Measurements from ENCODE around the gene OS9.
A peak's percentile ranks its signal among the peaks of the same experiment; 100 is the strongest.

Gene OS9

GRCh38 chr12:57737467-57738460 lies 43.8 kb downstream of the OS9 start:
- DNase-seq: no peak

- no peak for DNase-seq
Measured at GRCh38 chr12:57738661-57739237, 44.8 kb downstream of the OS9 start, which contains the start of gene AGAP2. Gene AGAP2 (minus strand): TSS chr12:57738742. CDS start chr12:57738246, 496 bp downstream.

DNA sequence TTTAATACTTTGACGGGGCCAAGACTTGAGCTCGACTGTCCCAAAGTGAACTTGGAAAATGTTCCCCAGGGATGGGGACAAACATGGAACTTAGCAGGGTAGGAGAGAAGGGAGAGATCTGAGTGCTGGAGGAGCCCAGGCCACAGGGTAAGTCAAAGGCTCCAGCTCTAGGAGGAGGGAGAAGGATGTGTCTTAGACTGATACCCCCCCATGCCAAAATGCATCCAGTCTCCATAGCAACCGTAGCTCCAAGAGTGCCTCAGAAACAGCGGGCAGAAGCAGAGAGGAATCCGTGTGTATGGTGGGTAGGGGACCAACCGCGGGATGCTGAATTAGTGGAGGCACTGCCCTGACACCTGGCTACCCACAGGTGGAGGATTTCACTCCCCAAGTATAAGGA lies 45.5 kb downstream of the OS9 start:
- no peak for DNase-seq

DNA sequence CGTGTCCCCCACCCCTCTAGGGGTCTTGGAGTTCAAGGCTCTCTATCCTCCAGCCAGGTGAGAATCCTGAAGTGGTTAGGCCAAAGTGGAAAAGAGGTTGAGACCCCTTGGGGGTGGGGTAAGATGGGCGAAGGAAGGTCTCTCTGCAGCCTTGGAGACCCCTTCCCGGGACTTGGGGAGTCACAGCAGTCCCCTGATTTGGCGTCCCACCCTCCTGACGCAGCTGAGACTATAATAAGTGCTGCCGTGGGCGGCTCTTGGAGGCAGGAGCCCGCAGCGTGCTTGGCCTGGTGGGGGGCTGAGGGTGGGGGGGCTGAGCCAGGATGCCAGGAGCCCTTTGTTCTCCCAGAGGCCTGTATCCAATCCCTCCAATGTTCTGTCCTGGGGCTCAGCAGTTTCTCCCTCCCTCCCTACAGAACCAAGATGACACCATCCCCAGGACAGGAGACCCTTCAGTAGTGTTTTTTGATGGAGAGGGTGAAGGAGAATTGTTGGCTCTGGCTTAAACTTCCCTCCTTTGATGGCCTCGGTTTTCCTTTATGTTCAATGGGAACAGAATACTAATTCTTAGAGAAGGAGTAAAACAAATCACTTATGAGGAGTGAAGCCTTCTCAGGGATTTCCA lies 46.1 kb downstream of the OS9 start:
- DNase-seq: no peak

GRCh38 chr12:57740656-57741412 lies 46.9 kb downstream of the OS9 start:
- peak; percentile 88 for DNase-seq

DNA sequence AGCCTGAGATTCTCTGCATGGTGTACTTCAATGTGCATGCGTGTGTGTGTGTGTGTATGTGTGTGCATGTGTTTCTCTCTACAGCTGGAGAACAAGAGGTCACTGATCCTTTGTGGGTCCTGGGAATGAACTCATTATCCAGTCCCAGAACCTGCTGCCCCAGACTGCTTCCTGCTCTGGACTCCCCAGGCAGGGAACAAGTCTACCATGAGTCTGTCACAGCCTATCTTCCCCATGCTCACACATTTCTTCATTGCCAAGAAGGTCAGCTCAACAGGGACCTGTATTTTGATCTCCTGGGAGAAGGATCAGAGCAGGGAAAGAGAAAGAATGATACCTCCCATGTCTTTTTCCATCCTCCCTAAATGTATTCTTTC lies 47.5 kb downstream of the OS9 start:
- no peak for DNase-seq

GRCh38 chr12:57741844-57742738 lies 48.2 kb downstream of the OS9 start:
- peak; percentile 92 for DNase-seq

GRCh38 chr12:57743769-57744168 lies 49.8 kb downstream of the OS9 start:
- no peak for DNase-seq

- peak; percentile 70 for DNase-seq
Measured at GRCh38 chr12:57744194-57744776, 50.4 kb downstream of the OS9 start.

GRCh38 chr12:57744777-57745484 lies 51.0 kb downstream of the OS9 start, which contains the start of gene TSPAN31:
Gene TSPAN31 (plus strand): TSS chr12:57745039. CDS start chr12:57745155, 116 bp downstream.
- DNase-seq: peak; percentile 95

GRCh38 chr12:57745485-57745881 lies 51.6 kb downstream of the OS9 start:
- DNase-seq: no peak

GRCh38 chr12:57746025-57746424 lies 52.1 kb downstream of the OS9 start:
- DNase-seq: no peak

GRCh38 chr12:57749061-57749460 lies 55.1 kb downstream of the OS9 start:
- DNase-seq: no peak

DNA sequence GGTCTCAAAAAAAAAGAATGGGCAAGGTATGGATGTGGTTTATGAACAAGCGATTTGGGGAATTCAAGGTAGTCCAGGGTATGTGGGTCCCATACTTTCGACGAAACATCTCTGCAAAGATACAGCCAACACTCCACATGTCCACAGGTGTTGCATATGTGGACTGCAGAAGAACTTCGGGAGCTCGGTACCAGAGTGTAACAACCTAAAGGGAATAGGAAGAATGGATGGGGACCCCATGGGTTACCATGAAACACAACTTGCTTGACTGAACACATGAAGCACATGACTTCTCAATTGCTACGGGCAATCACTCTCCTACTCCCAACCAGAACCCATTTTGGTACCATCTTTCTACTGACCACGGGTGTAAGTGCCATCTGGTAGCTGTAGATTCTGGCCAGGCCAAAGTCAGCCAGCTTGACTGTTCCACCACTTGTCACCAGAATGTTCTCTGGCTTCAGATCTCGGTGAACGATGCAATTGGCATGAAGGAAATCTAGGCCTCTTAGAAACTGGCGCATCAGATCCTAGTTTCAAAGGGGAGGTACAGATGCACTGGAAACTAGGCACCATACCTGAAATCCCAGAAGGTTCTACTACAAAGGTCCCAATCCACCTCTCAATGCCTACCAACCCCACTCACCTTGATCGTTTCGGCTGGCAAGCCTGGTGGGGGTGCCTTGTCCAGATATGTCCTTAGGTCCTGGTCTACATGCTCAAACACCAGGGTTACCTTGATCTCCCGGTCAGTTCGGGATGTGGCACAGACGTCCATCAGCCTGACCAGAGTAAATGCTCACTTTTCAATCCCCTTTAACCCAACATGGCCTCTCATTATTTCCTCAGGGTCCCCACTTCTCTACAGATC lies 56.9 kb downstream of the OS9 start:
- no peak for DNase-seq

- no peak for DNase-seq
Measured at GRCh38 chr12:57751432-57751787, 57.5 kb downstream of the OS9 start.

DNA sequence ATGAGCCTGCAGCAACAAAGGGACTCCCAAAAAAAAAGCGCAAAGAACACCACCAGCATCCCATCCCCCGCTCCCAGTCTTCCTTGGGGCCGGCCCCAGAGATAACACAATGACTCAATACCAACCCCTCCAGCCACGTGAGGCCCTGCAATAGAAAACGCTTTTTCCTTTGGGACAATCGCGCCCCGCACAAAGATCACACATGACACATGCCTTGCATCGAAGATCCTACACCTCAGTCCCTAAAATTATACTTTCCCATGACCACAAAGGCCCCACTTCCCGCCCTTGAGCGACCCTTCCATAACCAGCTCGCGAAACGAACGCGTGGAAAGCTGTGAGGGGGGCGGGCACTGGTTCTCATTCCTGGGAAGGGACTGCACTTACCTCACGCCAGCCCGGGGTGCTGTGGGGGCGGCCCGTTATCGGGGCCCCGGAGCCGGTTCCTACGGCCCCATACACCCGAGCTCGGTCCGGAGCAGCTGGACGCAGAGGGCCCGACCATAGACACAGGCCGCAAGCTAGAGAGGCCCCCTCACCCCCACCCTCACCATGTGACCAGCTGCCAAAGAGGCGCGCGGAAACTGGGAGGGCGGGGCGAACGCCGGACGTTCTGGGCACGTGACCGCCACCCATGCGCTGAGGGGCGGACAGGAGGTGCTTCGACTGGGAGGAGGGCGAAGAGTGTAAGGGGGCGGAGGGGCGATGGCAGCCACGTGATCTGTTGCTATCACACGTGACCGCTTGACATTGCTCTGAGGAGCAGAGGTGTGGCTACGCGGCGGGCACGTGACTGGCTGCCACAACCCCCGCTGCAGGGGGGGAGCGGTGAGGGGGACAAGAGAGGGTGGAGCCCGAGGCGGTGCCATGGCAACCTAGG lies 58.1 kb downstream of the OS9 start, which contains the start of gene CDK4:
TSS of gene CDK4 (minus strand) at position 523 of the 880 bp plus-strand sequence. CDS start 593 bp downstream, outside the sequence.
- peak; percentile 99 for DNase-seq

- no peak for DNase-seq
Measured at GRCh38 chr12:57752668-57753000, 58.7 kb downstream of the OS9 start.

- DNase-seq: no peak
Measured at GRCh38 chr12:57753756-57754337, 59.9 kb downstream of the OS9 start.

Data from activated CD4-positive, alpha-beta T cell treated with anti-CD3 and anti-CD28 coated beads, Interleukin-2, Interleukin-6, amounts not matched to agents 100 ng/mL and 50 ng/mL, durations not matched to agents 16 hours and 8 hours (primary cell).